ENCODE results near the gene RHPN2. TPM values are rescaled to one million over a fixed set of nuclear protein-coding genes. Genes with fewer than 3 reads are reported as not detected.

Gene RHPN2
- total and polyA plus RNA-seq, 2 of the 13 experiments (the other 11 are each of a cell fraction or from before 2014, with no cell fraction given): 20.3 to 48.0 TPM

DNA sequence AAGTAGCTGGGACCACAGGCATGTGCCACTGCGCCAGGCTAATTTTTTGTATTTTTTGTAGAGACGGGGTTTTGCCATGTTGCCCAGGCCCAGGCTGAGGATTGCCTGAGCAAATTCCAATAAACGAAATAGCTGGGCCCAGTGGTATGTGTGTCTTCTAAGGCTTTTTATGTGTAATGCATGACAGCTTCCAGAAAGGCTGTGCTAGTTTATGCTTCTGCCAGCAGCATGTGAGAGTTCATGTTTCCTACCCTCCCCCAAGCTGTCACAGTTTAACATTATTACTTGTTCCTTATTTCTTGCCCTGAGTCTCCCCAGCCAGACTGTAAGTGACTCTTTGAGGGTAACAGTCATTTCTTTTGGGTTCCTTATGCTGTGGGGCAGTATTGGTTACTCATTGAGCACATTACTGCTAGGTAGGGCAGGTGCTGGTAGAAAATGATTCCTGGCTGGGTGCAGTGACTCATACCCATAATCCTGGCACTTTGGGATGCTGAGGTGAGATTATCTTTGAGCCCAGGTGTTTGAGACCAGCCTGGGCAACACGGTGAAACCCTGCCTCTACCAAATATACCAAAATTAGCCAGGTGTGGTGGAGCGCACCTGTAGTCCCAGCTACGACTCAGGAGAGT is 29.9 kb upstream of the RHPN2 start:
- intact Hi-C loops (cut with micrococcal nuclease; ENCODE audit: unreplicated experiment) (no loop called here), in situ Hi-C loops (cut with HindIII; ENCODE audit: extremely low pct_ligation_motif_present, low pct_unique_long_range_greater_than_20kb) (no loop called here)
- BruUV-seq (replicated peaks): no TSS peak
- DNase-seq (ENCODE audit: low spot score): no peak
- Histone ChIP-seq H3K9me3 (ENCODE audit: low read length) (no peaks in the 10 kb centered on the region), H3K4me1 (ENCODE audit: insufficient read depth, low read length) (peaks cover 17% of the 10 kb centered on the region), H3K36me3 (replicated peaks in 1 of 2; ENCODE audit: control insufficient read depth in 1 of 2, insufficient read depth in 2 of 2, low read length in 2 of 2) (peaks cover 14 to 55% of the 10 kb centered on the region in 2 experiments), H3K9ac (ENCODE audit: insufficient read depth, low read depth, low read length) (no peak overlapping the region), H3K27me3 (ENCODE audit: control insufficient read depth in 1 of 2, insufficient read depth in 2 of 2, low read length in 2 of 2) (no peaks in the 10 kb centered on the region), H3K4me2 (ENCODE audit: low read depth, low read length) (no peak overlapping the region), H2AFZ (ENCODE audit: low read length) (no peak overlapping the region), H3K79me2 (ENCODE audit: insufficient read depth, low read length) (no peaks in the 10 kb centered on the region), H3K27ac (ENCODE audit: extremely low read length, insufficient read depth, low read length) (no peak overlapping the region), H4K20me1 (ENCODE audit: insufficient read depth, low read length) (no peaks in the 10 kb centered on the region), H3K4me3 (replicated peaks in 1 of 3; ENCODE audit: insufficient read depth in 1 of 3, low read depth in 2 of 3, low read length in 3 of 3) (no peak overlapping the region)
- 98% methylated on average over 5 of the region's 6 CpGs for WGBS (ENCODE audit: low lambda C conversion rate)
- POLR2A ChIA-PET: no interaction called here
- no peak for FAIRE-seq
- no peak for ATAC-seq
- CTCF ChIA-PET (ENCODE audit: low intra/inter-chr PET ratio, low total read pairs): no interaction called here
- TF ChIP-seq ZSCAN9 (CRISPR knock-in tag; IDR thresholded peaks at IDR 0.05; ENCODE audit: borderline replicate concordance) (no peak), ETV5 (CRISPR knock-in tag; IDR thresholded peaks at IDR 0.05; ENCODE audit: borderline replicate concordance) (no peak), KAT7 (CRISPR knock-in tag; IDR thresholded peaks at IDR 0.05; ENCODE audit: borderline replicate concordance) (no peak), ZNF180 (CRISPR knock-in tag; IDR thresholded peaks at IDR 0.05; ENCODE audit: borderline replicate concordance, low read depth) (no peak), ZNF891 (CRISPR knock-in tag; IDR thresholded peaks at IDR 0.05) (no peak), PCBP2 (optimal IDR thresholded peaks at IDR 0.05; ENCODE audit: low read depth, low read length, poor library complexity, severe bottlenecking) (no peak), NAIF1 (CRISPR knock-in tag; IDR thresholded peaks at IDR 0.05; ENCODE audit: borderline replicate concordance) (no peak), RXRB (CRISPR knock-in tag; IDR thresholded peaks at IDR 0.05; ENCODE audit: borderline replicate concordance) (no peak)
- TF ChIP-seq, protein P1, sequence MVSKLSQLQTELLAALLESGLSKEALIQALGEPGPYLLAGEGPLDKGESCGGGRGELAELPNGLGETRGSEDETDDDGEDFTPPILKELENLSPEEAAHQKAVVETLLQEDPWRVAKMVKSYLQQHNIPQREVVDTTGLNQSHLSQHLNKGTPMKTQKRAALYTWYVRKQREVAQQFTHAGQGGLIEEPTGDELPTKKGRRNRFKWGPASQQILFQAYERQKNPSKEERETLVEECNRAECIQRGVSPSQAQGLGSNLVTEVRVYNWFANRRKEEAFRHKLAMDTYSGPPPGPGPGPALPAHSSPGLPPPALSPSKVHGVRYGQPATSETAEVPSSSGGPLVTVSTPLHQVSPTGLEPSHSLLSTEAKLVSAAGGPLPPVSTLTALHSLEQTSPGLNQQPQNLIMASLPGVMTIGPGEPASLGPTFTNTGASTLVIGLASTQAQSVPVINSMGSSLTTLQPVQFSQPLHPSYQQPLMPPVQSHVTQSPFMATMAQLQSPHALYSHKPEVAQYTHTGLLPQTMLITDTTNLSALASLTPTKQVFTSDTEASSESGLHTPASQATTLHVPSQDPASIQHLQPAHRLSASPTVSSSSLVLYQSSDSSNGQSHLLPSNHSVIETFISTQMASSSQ (IDR thresholded peaks at IDR 0.05; ENCODE audit: low read depth): no peak
- TF ChIP-seq, protein P1 (CRISPR knock-in tag; IDR thresholded peaks at IDR 0.05; ENCODE audit: borderline replicate concordance): no peak
- TF ChIP-seq, protein P2, sequence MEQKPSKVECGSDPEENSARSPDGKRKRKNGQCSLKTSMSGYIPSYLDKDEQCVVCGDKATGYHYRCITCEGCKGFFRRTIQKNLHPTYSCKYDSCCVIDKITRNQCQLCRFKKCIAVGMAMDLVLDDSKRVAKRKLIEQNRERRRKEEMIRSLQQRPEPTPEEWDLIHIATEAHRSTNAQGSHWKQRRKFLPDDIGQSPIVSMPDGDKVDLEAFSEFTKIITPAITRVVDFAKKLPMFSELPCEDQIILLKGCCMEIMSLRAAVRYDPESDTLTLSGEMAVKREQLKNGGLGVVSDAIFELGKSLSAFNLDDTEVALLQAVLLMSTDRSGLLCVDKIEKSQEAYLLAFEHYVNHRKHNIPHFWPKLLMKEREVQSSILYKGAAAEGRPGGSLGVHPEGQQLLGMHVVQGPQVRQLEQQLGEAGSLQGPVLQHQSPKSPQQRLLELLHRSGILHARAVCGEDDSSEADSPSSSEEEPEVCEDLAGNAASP (CRISPR knock-in tag; IDR thresholded peaks at IDR 0.05; ENCODE audit: borderline replicate concordance): no peak
- TF ChIP-seq, protein P3, sequence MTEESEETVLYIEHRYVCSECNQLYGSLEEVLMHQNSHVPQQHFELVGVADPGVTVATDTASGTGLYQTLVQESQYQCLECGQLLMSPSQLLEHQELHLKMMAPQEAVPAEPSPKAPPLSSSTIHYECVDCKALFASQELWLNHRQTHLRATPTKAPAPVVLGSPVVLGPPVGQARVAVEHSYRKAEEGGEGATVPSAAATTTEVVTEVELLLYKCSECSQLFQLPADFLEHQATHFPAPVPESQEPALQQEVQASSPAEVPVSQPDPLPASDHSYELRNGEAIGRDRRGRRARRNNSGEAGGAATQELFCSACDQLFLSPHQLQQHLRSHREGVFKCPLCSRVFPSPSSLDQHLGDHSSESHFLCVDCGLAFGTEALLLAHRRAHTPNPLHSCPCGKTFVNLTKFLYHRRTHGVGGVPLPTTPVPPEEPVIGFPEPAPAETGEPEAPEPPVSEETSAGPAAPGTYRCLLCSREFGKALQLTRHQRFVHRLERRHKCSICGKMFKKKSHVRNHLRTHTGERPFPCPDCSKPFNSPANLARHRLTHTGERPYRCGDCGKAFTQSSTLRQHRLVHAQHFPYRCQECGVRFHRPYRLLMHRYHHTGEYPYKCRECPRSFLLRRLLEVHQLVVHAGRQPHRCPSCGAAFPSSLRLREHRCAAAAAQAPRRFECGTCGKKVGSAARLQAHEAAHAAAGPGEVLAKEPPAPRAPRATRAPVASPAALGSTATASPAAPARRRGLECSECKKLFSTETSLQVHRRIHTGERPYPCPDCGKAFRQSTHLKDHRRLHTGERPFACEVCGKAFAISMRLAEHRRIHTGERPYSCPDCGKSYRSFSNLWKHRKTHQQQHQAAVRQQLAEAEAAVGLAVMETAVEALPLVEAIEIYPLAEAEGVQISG (CRISPR knock-in tag; IDR thresholded peaks at IDR 0.05): no peak
- TF ChIP-seq, protein P4, sequence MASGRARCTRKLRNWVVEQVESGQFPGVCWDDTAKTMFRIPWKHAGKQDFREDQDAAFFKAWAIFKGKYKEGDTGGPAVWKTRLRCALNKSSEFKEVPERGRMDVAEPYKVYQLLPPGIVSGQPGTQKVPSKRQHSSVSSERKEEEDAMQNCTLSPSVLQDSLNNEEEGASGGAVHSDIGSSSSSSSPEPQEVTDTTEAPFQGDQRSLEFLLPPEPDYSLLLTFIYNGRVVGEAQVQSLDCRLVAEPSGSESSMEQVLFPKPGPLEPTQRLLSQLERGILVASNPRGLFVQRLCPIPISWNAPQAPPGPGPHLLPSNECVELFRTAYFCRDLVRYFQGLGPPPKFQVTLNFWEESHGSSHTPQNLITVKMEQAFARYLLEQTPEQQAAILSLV (CRISPR knock-in tag; IDR thresholded peaks at IDR 0.05; ENCODE audit: borderline replicate concordance): no peak
- TF ChIP-seq, protein P5, sequence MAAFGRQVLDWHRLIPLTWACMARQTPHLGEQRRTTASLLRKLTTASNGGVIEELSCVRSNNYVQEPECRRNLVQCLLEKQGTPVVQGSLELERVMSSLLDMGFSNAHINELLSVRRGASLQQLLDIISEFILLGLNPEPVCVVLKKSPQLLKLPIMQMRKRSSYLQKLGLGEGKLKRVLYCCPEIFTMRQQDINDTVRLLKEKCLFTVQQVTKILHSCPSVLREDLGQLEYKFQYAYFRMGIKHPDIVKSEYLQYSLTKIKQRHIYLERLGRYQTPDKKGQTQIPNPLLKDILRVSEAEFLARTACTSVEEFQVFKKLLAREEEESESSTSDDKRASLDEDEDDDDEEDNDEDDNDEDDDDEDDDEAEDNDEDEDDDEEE (CRISPR knock-in tag; IDR thresholded peaks at IDR 0.05): no peak

Measured in HepG2 (cell line).